Keratinocyte (primary cell): ENCODE results near the gene EIF3J.

Experiments
- CTCF ChIP-seq, 3 experiments: IDR thresholded peaks in 1 of 3; conservative IDR thresholded peaks in 1 of 3; optimal IDR thresholded peaks in 1 of 3; 2 replicates in 2 of 3; 3 replicates in 1 of 3; pipeline versions ENCODE3 to v1.5.1; 2011; ENCODE audit warnings: low read length in 3 of 3, mild to moderate bottlenecking in 3 of 3, moderate library complexity in 2 of 3, control low read depth in 1 of 3, inconsistent platforms in 1 of 3; ENCODE audit not compliant: insufficient read depth in 2 of 3; ENCODE audit errors: extremely low read depth in 1 of 3
- EZH2 ChIP-seq: IDR thresholded peaks from one replicate; pipeline ENCODE4 v1.6.1; 2012; ENCODE audit warnings: inconsistent platforms, mild to moderate bottlenecking, low read length, moderate library complexity

- TF ChIP-seq EZH2 (no peak), CTCF (optimal IDR thresholded peaks at IDR 0.05 in 1 of 3, IDR thresholded peaks at IDR 0.05 in 1 of 3, conservative IDR thresholded peaks at IDR 0.05 in 1 of 3; ENCODE audit: extremely low read depth in 1 of 3, insufficient read depth in 2 of 3, low read length in 3 of 3) (no peak)
Observed at GRCh38 chr15:44529864-44530604, 6.9 kb upstream of the EIF3J start.
